ENCODE measurements around the gene PPP1R26. TPM values are rescaled to one million over a fixed set of nuclear protein-coding genes. Genes with fewer than 3 reads are reported as not detected.

The PPP1R26 gene
- total and polyA plus RNA-seq, 7 donors: 2.0 to 9.5 (median 3.8) TPM

GRCh38 chr9:135463140-135463539, 16.4 kb upstream of the PPP1R26 start:
- Histone ChIP-seq H3K4me3 (no peak overlapping the region), H3K9me3 (no peaks in the 10 kb centered on the region), H3K27ac (no peak overlapping the region), H3K4me1 (no peaks in the 10 kb centered on the region), H3K36me3 (ENCODE audit: insufficient read depth in 1 of 2, low read depth in 1 of 2) (no peaks in the 10 kb centered on the region), H3K27me3 (ENCODE audit: insufficient read depth in 3 of 3, low read length in 2 of 3) (peaks cover 0 to 46% (median 7%) of the 10 kb centered on the region in 3 donors)
- WGBS, 3 donors: 31 to 55% (median 39%) methylated on average over 3 of the region's 3 CpGs
- intact Hi-C loops (cut with DNase I): no loop called here
- no peak for ATAC-seq
- DNase-seq: no peak
- no peak for TF ChIP-seq CTCF (IDR thresholded peaks at IDR 0.05)

GRCh38 chr9:135464181-135464580, 15.4 kb upstream of the PPP1R26 start:
- Histone ChIP-seq H3K36me3 (ENCODE audit: insufficient read depth in 1 of 2, low read depth in 1 of 2) (no peaks in the 10 kb centered on the region), H3K4me1 (no peaks in the 10 kb centered on the region), H3K27ac (no peak overlapping the region), H3K27me3 (ENCODE audit: insufficient read depth in 3 of 3, low read length in 2 of 3) (peaks cover 0 to 51% (median 7%) of the 10 kb centered on the region in 3 donors), H3K9me3 (no peaks in the 10 kb centered on the region), H3K4me3 (no peak overlapping the region)
- intact Hi-C loops (cut with DNase I): no loop called here
- no peak for TF ChIP-seq CTCF (IDR thresholded peaks at IDR 0.05)
- no peak for ATAC-seq
- 85 to 87% (median 86%) methylated on average over 7 of the region's 7 CpGs for WGBS, 3 donors
- no peak for DNase-seq

- no peak for TF ChIP-seq CTCF (IDR thresholded peaks at IDR 0.05)
- intact Hi-C loops (cut with DNase I): no loop called here
- no peak for DNase-seq
- no peaks in the 10 kb centered on the region for H3K36me3 ChIP-seq (ENCODE audit: insufficient read depth in 1 of 2, low read depth in 1 of 2)
- ATAC-seq: no peak
- no peaks in the 10 kb centered on the region for H3K4me1 ChIP-seq
- no peaks in the 10 kb centered on the region for H3K9me3 ChIP-seq
- no peak overlapping the region for H3K27ac ChIP-seq
- WGBS, 3 donors: 54 to 59% (median 58%) methylated on average over 16 of the region's 16 CpGs
- peaks cover 0 to 61% (median 1%) of the 10 kb centered on the region in 3 donors for H3K27me3 ChIP-seq (ENCODE audit: insufficient read depth in 3 of 3, low read length in 2 of 3)
- H3K4me3 ChIP-seq: no peak overlapping the region
Measured at GRCh38 chr9:135468854-135469521, 10.6 kb upstream of the PPP1R26 start.

GRCh38 chr9:135471791-135472640, 7.6 kb upstream of the PPP1R26 start:
- Histone ChIP-seq H3K4me1 (no peaks in the 10 kb centered on the region), H3K9me3 (no peaks in the 10 kb centered on the region), H3K27ac (no peak overlapping the region), H3K27me3 (ENCODE audit: insufficient read depth in 3 of 3, low read length in 2 of 3) (peaks cover 0 to 67% (median 0%) of the 10 kb centered on the region in 3 donors), H3K36me3 (ENCODE audit: insufficient read depth in 1 of 2, low read depth in 1 of 2) (no peaks in the 10 kb centered on the region), H3K4me3 (no peak overlapping the region)
- intact Hi-C loops (cut with DNase I): no loop called here
- ATAC-seq (no peak), DNase-seq (no peak)
- WGBS, 3 donors: 44 to 49% (median 48%) methylated on average over 23 of the region's 23 CpGs
- TF ChIP-seq CTCF (IDR thresholded peaks at IDR 0.05): no peak
